ENCODE results near the gene PAGR1. TPM values are rescaled to one million over a fixed set of nuclear protein-coding genes. Genes with fewer than 3 reads are reported as not detected.

The PAGR1 gene
- total and polyA plus RNA-seq, 4 donors, result 7.3 to 18.7 (median 14.0) TPM

- TF ChIP-seq HNF4A (conservative IDR thresholded peaks at IDR 0.05) (no peak), JUND (IDR thresholded peaks at IDR 0.05) (no peak), HNF4G (IDR thresholded peaks at IDR 0.05) (no peak), RXRA (IDR thresholded peaks at IDR 0.05) (no peak), SP1 (IDR thresholded peaks at IDR 0.05) (no peak)
Measured at GRCh38 chr16:29814592-29814991, 1.4 kb upstream of the PAGR1 start (continued).

- H3K4me3 ChIP-seq (ENCODE audit: low read depth in 1 of 3, low read length in 3 of 3), result peak overlapping the region in 2 of 3 donors; percentile 15 to 33
- H3K4me1 ChIP-seq (ENCODE audit: control insufficient read depth in 4 of 4, insufficient read depth in 4 of 4, low read length in 3 of 4), result peaks cover 17 to 54% (median 39%) of the 10 kb centered on the region in 4 donors
- no peaks in the 10 kb centered on the region for H3K27me3 ChIP-seq (ENCODE audit: control insufficient read depth in 4 of 4, insufficient read depth in 4 of 4, low read length in 3 of 4)
- no peak for DNase-seq (ENCODE audit: low spot score)
- TF ChIP-seq RAD21 (IDR thresholded peaks at IDR 0.05), result no peak
- no peak for TF ChIP-seq ATF3 (IDR thresholded peaks at IDR 0.05)
- no peak for TF ChIP-seq GABPA (IDR thresholded peaks at IDR 0.05 in 1 of 2, conservative IDR thresholded peaks at IDR 0.05 in 1 of 2)
- TF ChIP-seq TAF1 (conservative IDR thresholded peaks at IDR 0.05), result no peak
- no peak for TF ChIP-seq ZBTB33 (IDR thresholded peaks at IDR 0.05)
- no peak for TF ChIP-seq REST (IDR thresholded peaks at IDR 0.05)
- TF ChIP-seq SP1 (IDR thresholded peaks at IDR 0.05), result no peak
- no peak for TF ChIP-seq NR2F2 (IDR thresholded peaks at IDR 0.05)
- TF ChIP-seq MAX (IDR thresholded peaks at IDR 0.05), result no peak
- no peak for TF ChIP-seq RXRA (IDR thresholded peaks at IDR 0.05)
- TF ChIP-seq JUND (IDR thresholded peaks at IDR 0.05), result no peak
- no peak for TF ChIP-seq CTCF (IDR thresholded peaks at IDR 0.05; ENCODE audit: low read depth, low read length, missing input control)
- no peak for TF ChIP-seq YY1 (IDR thresholded peaks at IDR 0.05)
- no peak for TF ChIP-seq FOXA1 (IDR thresholded peaks at IDR 0.05)
- no peak for TF ChIP-seq EGR1 (IDR thresholded peaks at IDR 0.05; ENCODE audit: low read depth in 2 of 2)
- TF ChIP-seq FOXA2 (IDR thresholded peaks at IDR 0.05), result no peak
- no peak for TF ChIP-seq HNF4G (IDR thresholded peaks at IDR 0.05)
- H3K27ac ChIP-seq (ENCODE audit: low read depth in 1 of 2, low read length in 2 of 2), result peak overlapping the region; percentile 6 to 84
- H3K9me3 ChIP-seq (ENCODE audit: control insufficient read depth in 4 of 4, low read length in 3 of 4), result no peaks in the 10 kb centered on the region
- WGBS, result 14% methylated on average over 39 of the region's 39 CpGs
- H3K9ac ChIP-seq (ENCODE audit: low read depth in 1 of 2, low read length in 2 of 2), result no peak overlapping the region
- peaks cover 0 to 9% (median 0%) of the 10 kb centered on the region in 4 donors for H3K36me3 ChIP-seq (ENCODE audit: control insufficient read depth in 4 of 4, insufficient read depth in 3 of 4, low read depth in 1 of 4, low read length in 3 of 4)
Measured at GRCh38 chr16:29815032-29815721, 775 bp upstream of the PAGR1 start.

Measured in liver (tissue), 9 donors.